Stimulated activated CD4-positive, alpha-beta T cell treated with anti-CD3 and anti-CD28 coated beads, Interleukin-15, amount 100 ng/mL, for 24 hours (primary cell): ENCODE data around the gene NCR1.
"Not testable (repeated sequence)": the region's sequence is repeated elsewhere in the genome, so short reads cannot be mapped to it uniquely, and the experiment has no call there.

ENCODE experiments used
- DNase-seq: peaks from one replicate; pipeline ENCODE4 v3.0.0-alpha.2; 2020

NCR1 gene

GRCh38 chr19:54916822-54917221 is 10.9 kb downstream of the NCR1 start:
- DNase-seq: no peak

GRCh38 chr19:54918499-54918898 is 12.6 kb downstream of the NCR1 start:
- DNase-seq: no peak

GRCh38 chr19:54919646-54920563 is 14.0 kb downstream of the NCR1 start:
- DNase-seq: peak; percentile 17

- no peak for DNase-seq
Observed at GRCh38 chr19:54921082-54921481, 15.1 kb downstream of the NCR1 start.

- DNase-seq: no peak
Observed at GRCh38 chr19:54923276-54923675, 17.3 kb downstream of the NCR1 start.

- no peak for DNase-seq
Observed at GRCh38 chr19:54928299-54928698, 22.4 kb downstream of the NCR1 start.

GRCh38 chr19:54937926-54938325 is 32.0 kb downstream of the NCR1 start:
- DNase-seq: no peak

GRCh38 chr19:54938906-54939305 is 33.0 kb downstream of the NCR1 start:
- DNase-seq: no peak

GRCh38 chr19:54939538-54939937 is 33.6 kb downstream of the NCR1 start:
- DNase-seq: not testable (repeated sequence)

GRCh38 chr19:54943772-54944361 is 37.9 kb downstream of the NCR1 start:
- DNase-seq: not testable (repeated sequence)

GRCh38 chr19:54947381-54947780 is 41.4 kb downstream of the NCR1 start, which contains the start of gene NLRP7:
Gene NLRP7, minus strand, starts transcription at chr19:54947530.
- DNase-seq: no peak

- no peak for DNase-seq
Observed at GRCh38 chr19:54949412-54949811, 43.5 kb downstream of the NCR1 start.

GRCh38 chr19:54950580-54950979 is 44.6 kb downstream of the NCR1 start:
- not testable (repeated sequence) for DNase-seq

GRCh38 chr19:54952591-54953344 is 46.8 kb downstream of the NCR1 start:
- DNase-seq: no peak

- not testable (repeated sequence) for DNase-seq
Observed at GRCh38 chr19:54953345-54953713, 47.4 kb downstream of the NCR1 start.

- DNase-seq: no peak
Observed at GRCh38 chr19:54955376-54955775, 49.4 kb downstream of the NCR1 start.

- no peak for DNase-seq
Observed at GRCh38 chr19:54959840-54960239, 53.9 kb downstream of the NCR1 start.
